Calu3 (cell line): ENCODE results near the gene OR56A4. TPM values are rescaled to one million over a fixed set of nuclear protein-coding genes. Genes with fewer than 3 reads are reported as not detected.

Source experiments
- BruUV-seq: library from RNA; stranded (reverse); fragments of 400-500 nt; replicated peaks from 2 replicates; lab custom pipeline; 2021; lab: Mats Ljungman, UMichigan
- CTCF ChIA-PET: fragments of 300-600 bp; sonication (Branson Sonifier 250); formaldehyde crosslinking; loops from one replicate; lab custom pipeline; 2022; ENCODE audit warnings: antibody characterized with exemption; lab: Charles Lee
- DNase-seq: peaks from one replicate; pipeline ENCODE4 v3.0.0; 2022
- H3K27ac Mint-ChIP-seq: one replicate; pipeline ENCODE4 v1.8.0; 2022; ENCODE audit warnings: mixed read lengths; ENCODE audit not compliant: unreplicated experiment
- H3K27me3 Mint-ChIP-seq: one replicate; pipeline ENCODE4 v1.8.0; 2022; ENCODE audit warnings: mixed read lengths; ENCODE audit not compliant: unreplicated experiment
- H3K36me3 Mint-ChIP-seq: one replicate; pipeline ENCODE4 v1.8.0; 2022; ENCODE audit warnings: mild to moderate bottlenecking, moderate library complexity, mixed read lengths; ENCODE audit not compliant: insufficient read depth, unreplicated experiment
- H3K4me1 Mint-ChIP-seq: one replicate; pipeline ENCODE4 v1.8.0; 2022; ENCODE audit warnings: mild to moderate bottlenecking, low read depth, mixed read lengths; ENCODE audit not compliant: unreplicated experiment
- H3K4me3 Mint-ChIP-seq: one replicate; pipeline ENCODE4 v1.8.0; 2022; ENCODE audit warnings: mild to moderate bottlenecking, low read depth, moderate library complexity, mixed read lengths; ENCODE audit not compliant: unreplicated experiment
- H3K9me3 Mint-ChIP-seq: one replicate; pipeline ENCODE4 v1.8.0; 2022; ENCODE audit warnings: low read depth, mixed read lengths; ENCODE audit not compliant: unreplicated experiment
- CTCF ChIP-seq: fragments of 200-600 bp; IDR thresholded peaks from one replicate; pipeline ENCODE4 v1.8.0; 2022; ENCODE audit warnings: antibody characterized with exemption; ENCODE audit not compliant: unreplicated experiment
- intact Hi-C: fragments of 100-400 bp; cut with micrococcal nuclease; formaldehyde crosslinking; loops from one replicate; pipeline ENCODE4 v1.10.0; 2022; ENCODE audit not compliant: unreplicated experiment
- total RNA-seq: library from RNA; stranded (reverse); gene quantifications from 2 replicates; pipeline ENCODE4 v1.2.3, GENCODE V29; 2022

OR56A4 gene
- total RNA-seq, 1 experiment from 2014 or later, result 0.26 TPM

GRCh38 chr11:6030708-6031405 is 24.1 kb upstream of the OR56A4 start, which contains the start of gene OR56A1:
OR56A1 (minus strand) TSS chr11:6030758; CDS start chr11:6027692, 3,066 bp downstream.
- CTCF ChIA-PET, result no interaction called here
- BruUV-seq, result no TSS peak
- DNase-seq, result no peak
- intact Hi-C loops, result no loop called here
- H3K27me3 Mint-ChIP-seq, result peaks cover 24% of the 10 kb centered on the region
- no peaks in the 10 kb centered on the region for H3K36me3 Mint-ChIP-seq
- H3K4me1 Mint-ChIP-seq, result no peaks in the 10 kb centered on the region
- no peak within 1 kb of the TSS for H3K27ac Mint-ChIP-seq
- H3K9me3 Mint-ChIP-seq, result no peaks in the 10 kb centered on the region
- no peak for TF ChIP-seq CTCF
- no peak within 1 kb of the TSS for H3K4me3 Mint-ChIP-seq

GRCh38 chr11:6027501-6027900 is 20.8 kb upstream of the OR56A4 start:
- Mint-ChIP-seq H3K4me1 (no peaks in the 10 kb centered on the region), H3K9me3 (no peaks in the 10 kb centered on the region), H3K4me3 (no peak overlapping the region), H3K36me3 (no peaks in the 10 kb centered on the region), H3K27ac (no peak overlapping the region), H3K27me3 (peaks cover 44% of the 10 kb centered on the region)
- BruUV-seq, result no TSS peak
- TF ChIP-seq CTCF, result no peak
- no peak for DNase-seq
- intact Hi-C loops, result no loop called here
- CTCF ChIA-PET, result interaction anchor here (0.7 kb wide), 1 partner anchor 261 kb away, joined by 4 read pairs; no protein-coding TSS in a partner anchor

GRCh38 chr11:6025056-6025455 is 18.3 kb upstream of the OR56A4 start:
- Mint-ChIP-seq H3K9me3 (no peaks in the 10 kb centered on the region), H3K27ac (no peak overlapping the region), H3K27me3 (peaks cover 49% of the 10 kb centered on the region), H3K4me1 (no peaks in the 10 kb centered on the region), H3K36me3 (no peaks in the 10 kb centered on the region), H3K4me3 (no peak overlapping the region)
- DNase-seq, result no peak
- intact Hi-C loops, result no loop called here
- CTCF ChIA-PET, result interaction anchor here (1.3 kb wide), 1 partner anchor 338 kb away, joined by 3 read pairs; no protein-coding TSS in a partner anchor
- no TSS peak for BruUV-seq
- TF ChIP-seq CTCF, result no peak

GRCh38 chr11:6022956-6023355 is 16.2 kb upstream of the OR56A4 start:
- no TSS peak for BruUV-seq
- intact Hi-C loops, result loop anchor here (1.0 to 5.0 kb wide), 3 partner anchors 274 to 340 kb away; no protein-coding TSS in a partner anchor
- CTCF ChIA-PET, result interaction anchor here (0.7 to 1.3 kb wide), 2 partner anchors 331 to 340 kb away, joined by 4 to 8 read pairs; no protein-coding TSS in a partner anchor
- Mint-ChIP-seq H3K4me3 (no peak overlapping the region), H3K4me1 (no peaks in the 10 kb centered on the region), H3K36me3 (no peaks in the 10 kb centered on the region), H3K27me3 (peaks cover 66% of the 10 kb centered on the region), H3K9me3 (no peaks in the 10 kb centered on the region), H3K27ac (no peak overlapping the region)
- no peak for TF ChIP-seq CTCF
- DNase-seq, result peak; percentile 13
